Colon (tissue), 2 donors: Measurements from ENCODE around the gene ERMN.
"Not testable (repeated sequence)": the region's sequence is repeated elsewhere in the genome, so short reads cannot be mapped to it uniquely, and the experiment has no call there.

Experiments used
- FAIRE-seq: peaks from 2 replicates; lab custom pipeline; 2012; peaks lifted over from hg19 to GRCh38; lab: Jason Lieb, UNC
- donor health status: control.
- donor health status: control.

Gene ERMN, protein sequence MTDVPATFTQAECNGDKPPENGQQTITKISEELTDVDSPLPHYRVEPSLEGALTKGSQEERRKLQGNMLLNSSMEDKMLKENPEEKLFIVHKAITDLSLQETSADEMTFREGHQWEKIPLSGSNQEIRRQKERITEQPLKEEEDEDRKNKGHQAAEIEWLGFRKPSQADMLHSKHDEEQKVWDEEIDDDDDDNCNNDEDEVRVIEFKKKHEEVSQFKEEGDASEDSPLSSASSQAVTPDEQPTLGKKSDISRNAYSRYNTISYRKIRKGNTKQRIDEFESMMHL

DNA sequence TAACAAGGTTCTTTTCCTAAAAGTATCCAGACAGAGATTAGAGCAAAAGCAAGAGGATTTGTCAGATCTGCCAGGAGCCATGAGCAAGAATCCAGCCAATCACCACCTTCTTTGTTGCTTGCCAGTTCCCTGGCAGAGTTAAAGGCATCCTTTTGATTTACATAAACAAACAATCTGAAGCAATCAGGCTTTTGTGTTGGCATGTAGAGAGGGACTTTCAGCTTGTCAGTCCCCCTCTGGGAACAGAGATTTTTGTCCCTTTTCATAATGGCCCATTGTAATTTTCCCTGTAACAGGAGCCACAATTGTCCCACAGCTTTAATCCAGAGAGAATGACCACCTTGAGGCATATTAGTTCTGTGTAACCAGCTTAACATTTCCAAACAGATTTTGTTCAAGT is at the start of gene ERMN:
ERMN (minus strand) TSS at position 39 of the 400 bp plus-strand sequence. CDS start 182 bp downstream, outside the sequence.
- FAIRE-seq, result no peak

DNA sequence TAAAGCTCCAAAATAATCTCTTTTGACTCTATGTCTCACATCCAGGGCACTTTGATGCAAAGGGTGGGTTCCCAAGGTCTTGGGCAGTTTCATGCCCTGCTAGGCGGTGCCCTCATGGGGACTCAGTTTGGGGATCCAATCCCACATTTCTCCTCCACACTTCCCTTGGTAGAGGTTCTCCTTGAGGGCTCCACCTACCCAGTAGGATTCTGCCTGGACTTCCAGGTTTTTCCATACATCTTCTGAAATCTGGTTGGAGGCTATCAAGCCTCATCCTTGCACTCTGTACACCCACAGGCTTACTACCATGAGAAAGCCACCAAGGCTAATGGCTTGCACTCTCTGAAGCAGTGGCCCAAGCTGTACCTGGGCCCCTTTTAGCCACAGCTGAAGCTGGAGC is 49.8 kb upstream of the ERMN start:
- FAIRE-seq, result no peak

DNA sequence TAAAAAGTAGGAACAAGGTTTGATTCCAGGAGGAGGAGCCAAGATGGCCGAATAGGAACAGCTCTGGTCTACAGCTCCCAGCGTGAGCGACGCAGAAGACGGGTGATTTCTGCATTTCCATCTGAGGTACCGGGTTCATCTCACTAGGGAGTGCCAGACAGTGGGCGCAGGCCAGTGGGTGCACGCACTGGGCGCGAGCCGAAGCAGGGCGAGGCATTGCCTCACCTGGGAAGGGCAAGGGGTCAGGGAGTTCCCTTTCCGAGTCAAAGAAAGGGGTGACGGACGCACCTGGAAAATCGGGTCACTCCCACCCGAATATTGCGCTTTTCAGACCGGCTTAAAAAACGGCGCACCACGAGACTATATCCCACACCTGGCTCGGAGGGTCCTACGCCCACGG is 42.9 kb upstream of the ERMN start:
- FAIRE-seq, result not testable (repeated sequence)

DNA sequence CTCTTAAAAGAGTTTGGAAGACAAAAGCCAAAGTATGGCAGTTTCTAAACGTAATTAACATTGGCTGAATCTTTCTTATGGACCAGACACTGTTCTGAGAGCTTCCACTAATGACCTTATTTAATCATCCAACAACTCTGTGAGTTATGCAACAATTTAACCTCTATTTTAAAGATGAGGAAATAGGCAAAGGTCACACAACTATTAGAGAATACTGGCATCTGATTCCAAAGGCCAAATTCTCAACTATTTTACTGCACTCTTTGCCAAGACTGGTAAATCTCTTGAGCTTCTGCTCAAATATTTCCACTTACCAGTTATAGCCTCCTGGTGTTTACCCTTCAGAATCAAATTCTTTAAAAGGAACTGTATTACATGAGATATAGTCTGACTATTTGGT is 42.1 kb upstream of the ERMN start:
- FAIRE-seq, result no peak

DNA sequence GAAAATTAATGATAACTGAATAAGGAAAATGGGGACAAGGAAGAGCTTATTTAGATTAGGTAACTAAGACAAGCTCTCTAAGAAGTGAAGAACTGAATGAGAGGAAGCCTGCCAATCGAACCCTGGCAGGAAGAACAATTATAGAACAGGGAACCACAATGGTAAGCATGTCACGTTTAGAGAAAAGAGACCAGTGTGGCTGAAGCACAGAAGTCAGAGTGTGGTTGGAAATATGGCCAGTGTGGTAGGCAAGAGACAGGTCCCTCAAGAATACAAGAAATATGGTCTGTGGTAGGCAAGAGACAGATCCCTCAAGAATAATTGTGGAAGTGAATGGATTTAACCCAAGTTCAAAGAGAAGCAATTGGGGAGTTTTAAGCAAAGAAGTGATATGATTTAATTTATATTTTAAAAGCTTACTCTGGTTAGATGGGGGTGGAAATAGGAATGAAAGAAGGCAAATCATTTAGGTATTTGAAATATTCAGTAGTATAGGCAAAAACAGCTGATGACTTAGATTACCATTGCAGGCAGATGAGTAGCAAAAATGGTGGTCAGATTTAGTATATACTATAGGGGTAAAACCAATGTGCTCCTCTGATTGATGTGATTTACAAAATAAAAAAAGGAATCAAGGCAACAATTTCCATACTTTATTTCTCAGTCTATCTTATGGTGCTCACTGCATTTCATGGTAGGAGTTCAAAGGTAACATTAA is 38.8 kb upstream of the ERMN start:
- no peak for FAIRE-seq

DNA sequence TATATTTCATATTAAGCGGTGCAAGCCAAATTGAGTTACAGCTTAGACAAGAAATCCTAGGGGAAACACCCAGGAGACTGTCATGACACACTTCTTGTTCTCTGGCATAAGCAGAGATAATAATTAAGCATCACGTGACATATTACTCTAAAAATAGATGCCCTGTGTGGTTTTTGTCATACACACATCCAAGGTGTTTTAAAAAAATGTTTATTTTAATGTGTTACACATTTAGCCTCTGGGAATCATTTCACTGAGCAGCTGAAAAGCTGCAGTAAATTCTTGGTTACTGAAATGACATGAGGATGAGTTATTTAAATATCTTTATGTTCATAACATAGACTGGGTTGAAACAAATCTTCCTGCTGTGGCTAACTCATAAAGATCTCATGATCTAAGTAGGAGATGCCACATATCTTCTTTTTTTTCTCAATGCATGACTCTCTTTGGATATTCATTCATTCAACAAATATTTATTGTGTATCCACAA is 38.0 kb upstream of the ERMN start:
- FAIRE-seq, result no peak

DNA sequence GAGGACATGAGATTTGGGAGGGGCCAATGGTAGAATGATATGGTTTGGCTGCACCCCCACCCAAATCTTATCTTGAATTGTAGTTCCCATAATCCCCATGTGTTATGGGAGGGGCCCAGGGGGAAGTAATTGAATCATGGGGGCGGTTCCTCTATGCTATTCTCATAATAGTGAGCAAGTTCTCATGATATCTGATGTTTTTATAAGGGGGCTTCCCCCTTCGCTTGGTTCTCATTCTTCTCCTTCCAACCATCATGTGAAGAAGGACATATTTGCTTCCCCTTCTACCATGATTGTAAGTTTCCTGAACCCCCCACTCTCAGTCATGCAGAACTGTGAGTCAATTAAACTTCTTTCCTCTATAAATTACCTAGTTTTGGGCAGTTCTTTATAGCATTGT is 37.0 kb upstream of the ERMN start:
- no peak for FAIRE-seq

DNA sequence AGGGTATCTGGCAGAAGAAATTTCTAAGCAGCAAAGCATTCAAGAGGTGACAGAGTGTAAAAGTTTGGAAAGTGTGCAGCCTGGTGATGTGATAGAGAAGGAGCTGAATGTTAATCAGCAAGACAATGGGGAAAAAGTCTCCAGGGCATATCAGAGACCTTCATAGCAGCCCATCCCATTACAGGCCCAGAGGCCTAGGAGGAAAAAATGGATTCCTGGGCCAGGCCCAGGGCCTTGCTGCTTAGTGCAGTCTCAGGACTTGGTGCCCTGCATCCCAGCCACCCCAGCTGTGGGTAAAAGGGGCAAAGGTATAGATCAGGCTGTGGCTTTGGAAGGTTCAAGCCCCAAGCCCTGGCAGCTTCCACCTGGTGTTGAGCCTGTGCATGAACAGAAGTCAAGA is 35.9 kb upstream of the ERMN start:
- FAIRE-seq, result no peak

DNA sequence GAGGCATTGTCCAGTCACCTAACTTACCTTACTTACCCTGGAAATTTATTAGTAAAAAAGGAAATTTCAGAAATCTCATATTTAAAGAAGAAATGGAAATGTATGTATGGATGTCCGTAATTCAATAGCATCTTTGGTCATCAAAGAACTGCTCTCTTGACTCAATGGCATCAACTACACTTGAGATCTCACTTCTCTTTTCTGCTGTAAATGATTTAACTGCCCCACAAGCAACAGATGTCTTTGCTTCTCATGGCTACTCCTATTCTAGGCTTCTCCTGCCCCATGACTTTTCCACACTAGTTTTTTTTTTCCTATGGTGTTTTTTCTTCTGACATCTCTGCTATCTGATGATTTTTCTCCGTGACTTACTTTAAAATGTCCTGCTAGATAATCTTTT is 34.0 kb upstream of the ERMN start:
- no peak for FAIRE-seq

DNA sequence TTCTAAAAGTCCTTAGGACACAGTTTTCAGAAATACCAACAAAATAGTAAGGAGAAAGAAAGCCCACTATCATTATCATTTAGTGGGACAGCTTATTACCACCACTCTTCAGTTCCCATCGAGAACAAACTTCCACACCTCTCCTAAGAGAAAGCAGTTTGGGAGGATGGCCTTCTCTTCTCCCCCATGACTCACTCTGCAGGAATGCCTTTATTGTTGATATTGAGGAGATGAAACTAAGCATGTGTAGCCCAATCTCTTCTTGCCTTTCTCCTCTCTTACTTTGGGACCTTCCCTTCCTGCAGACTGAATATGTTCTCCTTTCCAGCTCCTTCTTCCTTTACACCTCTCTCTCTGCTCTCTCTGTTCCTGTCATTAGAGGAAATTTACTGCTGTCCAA is 30.0 kb upstream of the ERMN start:
- no peak for FAIRE-seq

DNA sequence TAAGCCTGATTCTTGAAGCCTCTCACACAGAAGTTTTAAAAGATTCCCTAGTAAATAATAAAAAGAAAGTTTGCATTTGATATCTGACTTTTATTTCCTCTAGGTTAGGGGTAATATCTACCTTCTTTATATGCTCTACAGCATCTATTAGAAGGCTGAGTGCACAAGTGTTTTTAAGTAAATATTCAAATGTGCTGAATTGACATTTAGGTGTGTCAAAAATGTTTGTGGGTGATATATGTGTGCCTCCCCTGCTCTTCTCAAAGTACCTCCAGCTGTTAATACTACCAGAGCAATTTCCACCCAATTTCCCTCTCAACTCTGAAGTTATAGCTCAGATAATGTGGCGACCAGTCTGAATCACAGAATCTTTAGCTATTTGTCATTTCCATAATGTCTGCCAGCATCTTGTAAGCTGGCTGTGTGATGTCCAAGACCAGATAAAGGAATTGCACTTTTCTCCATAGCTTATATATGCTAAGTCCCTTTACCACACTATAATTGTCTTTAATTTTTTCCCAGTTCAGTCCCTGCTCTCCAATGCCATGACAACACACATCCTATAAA is 24.4 kb upstream of the ERMN start:
- no peak for FAIRE-seq

DNA sequence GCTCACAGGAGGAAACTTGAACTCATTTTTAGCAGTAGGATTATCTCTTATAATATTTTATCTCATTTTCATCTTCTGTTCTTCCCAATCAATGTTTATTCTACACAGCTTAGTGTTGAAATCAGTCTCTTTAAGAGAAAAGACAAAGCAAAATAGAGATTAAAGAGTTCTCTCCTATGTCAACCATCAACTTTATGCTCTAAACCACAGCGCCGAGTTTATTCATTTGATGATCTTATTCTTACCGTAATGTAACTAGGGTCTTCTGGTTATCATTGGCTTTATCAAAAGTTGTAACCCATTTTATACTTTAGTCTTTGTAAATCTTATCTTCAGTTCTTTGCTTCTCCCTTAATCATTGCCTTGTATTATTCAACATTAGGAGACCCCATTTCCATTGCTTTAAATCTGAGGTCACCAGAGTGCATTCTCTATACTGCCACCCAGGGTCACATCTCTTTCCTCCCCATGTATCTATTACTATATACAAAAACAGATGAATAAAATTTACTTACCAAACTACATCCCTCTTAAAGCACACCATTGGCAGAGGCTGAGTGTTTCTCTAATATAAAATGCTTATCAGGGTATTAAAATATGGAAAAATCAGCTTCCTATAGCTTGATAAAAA is 22.8 kb upstream of the ERMN start:
- FAIRE-seq, result no peak

DNA sequence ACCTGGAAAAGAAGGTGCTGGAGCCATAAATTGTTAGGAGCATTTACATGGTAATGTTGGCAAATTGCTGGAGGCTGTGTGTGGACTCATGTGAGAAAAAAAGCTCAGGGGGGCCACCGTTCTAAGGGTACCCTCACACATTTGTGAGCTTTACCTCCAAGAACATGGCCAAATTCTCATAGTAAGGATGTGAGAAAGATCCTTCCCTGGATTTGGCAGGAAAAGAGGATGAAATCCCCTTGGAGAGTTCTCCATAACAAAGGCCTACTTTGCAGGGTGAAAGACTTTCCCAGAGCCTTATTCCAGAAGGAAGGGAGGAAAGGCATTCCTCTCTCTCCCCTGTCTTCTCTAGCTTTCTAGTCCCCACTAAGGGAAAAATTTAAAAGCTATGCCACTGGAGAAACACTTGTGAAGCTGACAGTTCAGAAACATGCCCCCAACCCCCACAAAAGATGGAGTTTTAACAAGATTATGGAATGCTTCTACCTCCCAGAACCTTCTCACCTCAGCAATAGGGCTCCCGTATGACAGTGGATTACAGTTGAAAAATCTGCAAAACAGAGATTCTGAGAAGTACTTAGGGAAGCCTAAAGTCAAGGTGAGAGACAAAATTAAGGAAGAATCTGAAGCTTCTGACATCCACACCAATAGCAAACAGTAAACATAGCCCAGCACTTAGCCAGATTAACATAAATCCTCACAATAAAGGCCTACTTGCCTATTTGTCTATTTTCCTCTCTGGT is 20.2 kb upstream of the ERMN start:
- FAIRE-seq, result no peak

DNA sequence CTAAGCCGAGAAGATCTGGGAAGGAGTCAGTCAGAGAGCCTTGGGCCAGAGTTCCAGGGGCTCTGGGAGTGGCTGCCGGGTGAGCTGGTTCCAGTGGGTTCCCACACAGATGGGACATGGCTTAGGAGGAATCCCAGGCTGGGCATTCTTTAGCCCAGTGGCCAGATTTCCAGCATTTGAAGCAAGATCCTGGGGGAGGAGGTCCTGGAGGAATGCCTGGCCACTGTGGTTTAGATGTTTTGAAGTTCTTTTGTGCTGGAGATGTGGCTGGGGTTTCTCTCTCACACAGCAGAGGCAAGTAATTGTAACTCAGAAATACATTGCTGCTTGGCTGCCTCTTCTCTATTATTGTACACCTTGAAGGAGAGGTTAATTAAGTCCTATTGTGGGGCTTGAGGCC is 15.8 kb upstream of the ERMN start:
- FAIRE-seq, result not testable (repeated sequence)

DNA sequence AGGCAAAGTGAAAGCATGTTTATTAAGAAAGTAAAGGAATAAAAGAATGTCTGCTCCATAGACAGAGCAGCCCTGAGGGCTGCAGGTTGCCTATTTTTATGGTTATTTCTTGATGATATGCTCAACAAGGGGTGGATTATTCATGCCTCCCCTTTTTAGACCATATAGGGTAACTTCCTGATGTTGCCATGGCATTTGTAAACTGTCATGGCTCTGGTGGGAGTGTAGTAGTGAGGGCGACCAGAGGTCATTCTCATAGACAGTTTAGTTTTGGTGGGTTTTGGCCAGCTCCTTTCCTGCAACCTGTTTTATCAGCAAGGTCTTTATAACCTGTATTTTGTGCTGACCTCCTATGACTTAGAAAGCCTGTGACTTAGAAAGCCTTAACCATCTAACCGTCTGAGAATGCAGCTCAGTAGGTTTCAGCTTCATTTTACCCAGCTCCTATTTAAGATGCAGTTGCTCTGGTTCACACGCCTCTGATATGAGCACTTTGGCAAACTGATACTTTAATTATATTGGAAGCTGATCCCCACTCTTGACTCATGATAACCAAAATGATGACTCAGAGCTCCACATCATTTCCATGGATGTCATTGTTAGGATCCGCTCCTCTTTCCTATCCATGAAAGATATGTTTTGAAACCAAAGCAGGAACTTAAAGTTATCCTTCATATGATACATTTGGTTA is 14.5 kb upstream of the ERMN start:
- FAIRE-seq, result no peak

DNA sequence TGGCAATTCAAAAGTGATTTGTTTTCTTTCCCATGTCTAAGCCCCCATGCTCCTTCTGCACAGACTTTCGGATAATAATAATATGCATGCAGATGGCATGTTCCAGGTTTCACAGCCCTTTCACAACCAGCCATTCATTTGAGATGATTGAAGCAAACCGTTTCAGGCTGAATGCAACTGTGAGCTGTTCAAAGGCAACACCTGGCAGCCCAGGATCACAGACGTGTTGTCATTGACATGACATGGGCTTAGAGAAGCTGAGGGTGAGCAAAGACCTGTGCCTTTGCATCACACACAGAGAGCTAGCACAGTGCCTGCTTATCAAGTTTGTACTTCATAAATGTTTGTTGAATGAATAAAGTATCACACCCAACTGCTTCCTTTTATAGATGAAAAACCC is 12.4 kb upstream of the ERMN start:
- FAIRE-seq, result no peak

DNA sequence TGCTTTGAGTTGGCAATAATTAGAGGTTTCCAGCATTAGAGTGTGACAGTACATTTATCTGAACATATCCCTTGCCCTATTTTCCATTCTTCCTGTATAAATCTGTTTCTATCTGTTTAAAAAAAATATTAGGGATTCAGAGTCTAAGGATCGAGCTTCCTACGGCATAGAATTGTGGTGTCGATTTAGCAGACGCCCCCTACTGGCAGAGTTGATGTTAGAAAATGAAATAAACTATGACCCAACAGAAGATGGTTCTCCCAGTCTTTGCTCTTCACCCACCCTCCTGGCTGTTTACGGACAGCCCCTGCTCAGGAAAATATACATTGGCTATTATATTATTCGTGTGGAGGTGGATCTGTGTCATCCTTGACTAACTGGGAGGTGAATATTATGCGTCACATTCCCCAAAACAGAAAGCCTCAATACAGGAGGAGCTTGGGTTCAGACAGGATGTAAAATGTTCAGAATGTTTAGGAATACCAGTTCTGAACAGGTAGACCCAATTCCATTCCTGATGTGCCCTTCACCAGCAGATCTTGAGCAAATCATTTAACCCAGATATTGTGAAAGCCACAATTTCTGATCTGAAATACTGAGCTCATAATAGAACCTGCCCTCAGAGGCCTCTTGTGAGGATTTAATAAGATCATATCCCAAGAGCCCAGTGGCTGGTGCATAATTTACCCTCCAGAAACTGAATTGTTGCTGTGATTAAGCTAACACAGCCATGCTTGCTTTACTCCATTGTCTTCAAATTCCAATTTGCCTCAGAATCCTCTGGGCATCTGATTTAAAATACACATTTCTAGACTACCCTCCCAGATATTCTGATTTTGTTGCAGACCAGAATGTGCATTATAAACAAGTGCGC is 10.8 kb upstream of the ERMN start:
- FAIRE-seq, result no peak

DNA sequence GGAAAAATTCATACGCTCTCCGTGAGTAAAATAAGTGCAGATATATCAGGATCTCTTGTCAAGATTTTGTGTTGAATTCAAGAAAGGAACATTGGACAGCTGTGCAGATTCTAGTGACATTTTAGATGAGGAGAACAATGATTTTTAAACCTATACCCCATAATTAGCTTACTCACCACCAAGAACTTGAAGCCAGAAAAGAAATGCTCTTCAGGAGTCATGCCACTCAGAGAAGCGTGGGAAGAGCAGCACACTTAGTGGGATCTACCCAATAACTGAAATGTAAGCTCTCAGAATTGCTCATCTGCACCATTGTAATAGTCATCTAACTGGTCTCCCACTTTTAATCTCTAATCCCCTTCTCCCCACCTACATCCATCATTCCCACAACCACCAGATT is 9.2 kb upstream of the ERMN start:
- no peak for FAIRE-seq

DNA sequence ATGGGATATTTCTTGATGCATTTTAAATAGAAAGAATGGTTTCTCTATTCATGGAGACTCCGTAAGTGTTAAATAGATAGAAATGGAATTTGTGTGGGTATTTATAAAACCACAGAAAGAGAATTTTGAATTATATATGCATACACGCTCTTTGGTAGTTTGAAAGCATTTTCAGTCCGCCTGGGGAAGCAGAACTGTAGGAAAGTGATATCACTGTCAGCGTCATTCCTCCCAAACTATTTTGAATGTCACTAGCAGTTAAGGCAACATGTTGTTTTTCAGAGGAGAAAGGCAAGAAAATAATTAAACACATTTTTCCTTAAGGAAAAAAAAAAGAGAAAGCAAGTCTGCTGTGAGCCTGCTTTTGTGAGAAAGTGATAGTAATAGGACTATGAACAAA is 8.7 kb upstream of the ERMN start:
- FAIRE-seq, result no peak

DNA sequence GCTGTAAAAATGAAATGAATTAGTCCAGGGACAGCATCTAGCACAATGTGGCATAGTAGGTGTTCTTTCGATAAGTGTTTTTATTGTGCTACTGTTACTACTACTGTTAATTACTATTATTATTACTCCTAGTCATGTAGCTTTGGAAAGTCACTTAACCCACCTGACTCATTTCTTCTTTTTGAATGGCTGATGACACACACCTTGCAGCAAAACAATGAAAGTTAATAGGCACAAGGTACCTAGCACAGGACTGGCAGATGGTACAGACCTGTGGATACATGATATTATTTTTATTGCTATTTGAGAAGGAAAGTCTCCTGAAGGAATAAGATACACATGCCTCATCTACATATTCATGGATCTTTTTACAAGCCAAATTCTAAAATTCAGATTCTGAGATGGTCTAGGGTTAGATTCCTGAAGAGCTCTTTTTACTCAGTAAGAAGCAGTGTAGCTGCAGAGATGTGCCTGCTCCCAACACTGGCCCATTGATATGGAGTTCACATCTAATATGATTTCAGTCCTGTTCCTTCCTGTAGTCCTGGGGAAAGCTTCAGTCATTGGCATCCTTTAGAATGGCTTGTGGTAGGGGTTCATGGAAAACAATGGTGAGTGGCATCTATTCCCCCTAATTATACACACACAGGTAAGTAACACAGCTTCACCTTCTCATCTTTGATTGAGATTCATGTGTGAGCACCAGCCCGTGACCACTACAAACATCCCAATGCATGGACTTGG is 7.9 kb upstream of the ERMN start:
- FAIRE-seq, result no peak
